ENCODE data around the gene PRDM7. TPM values are rescaled to one million over a fixed set of nuclear protein-coding genes. Genes with fewer than 3 reads are reported as not detected.

Gene PRDM7
- total and polyA plus RNA-seq, 9 of the 15 experiments (the other 6 are each of a cell fraction or from before 2014, with no cell fraction given), result not detected

DNA sequence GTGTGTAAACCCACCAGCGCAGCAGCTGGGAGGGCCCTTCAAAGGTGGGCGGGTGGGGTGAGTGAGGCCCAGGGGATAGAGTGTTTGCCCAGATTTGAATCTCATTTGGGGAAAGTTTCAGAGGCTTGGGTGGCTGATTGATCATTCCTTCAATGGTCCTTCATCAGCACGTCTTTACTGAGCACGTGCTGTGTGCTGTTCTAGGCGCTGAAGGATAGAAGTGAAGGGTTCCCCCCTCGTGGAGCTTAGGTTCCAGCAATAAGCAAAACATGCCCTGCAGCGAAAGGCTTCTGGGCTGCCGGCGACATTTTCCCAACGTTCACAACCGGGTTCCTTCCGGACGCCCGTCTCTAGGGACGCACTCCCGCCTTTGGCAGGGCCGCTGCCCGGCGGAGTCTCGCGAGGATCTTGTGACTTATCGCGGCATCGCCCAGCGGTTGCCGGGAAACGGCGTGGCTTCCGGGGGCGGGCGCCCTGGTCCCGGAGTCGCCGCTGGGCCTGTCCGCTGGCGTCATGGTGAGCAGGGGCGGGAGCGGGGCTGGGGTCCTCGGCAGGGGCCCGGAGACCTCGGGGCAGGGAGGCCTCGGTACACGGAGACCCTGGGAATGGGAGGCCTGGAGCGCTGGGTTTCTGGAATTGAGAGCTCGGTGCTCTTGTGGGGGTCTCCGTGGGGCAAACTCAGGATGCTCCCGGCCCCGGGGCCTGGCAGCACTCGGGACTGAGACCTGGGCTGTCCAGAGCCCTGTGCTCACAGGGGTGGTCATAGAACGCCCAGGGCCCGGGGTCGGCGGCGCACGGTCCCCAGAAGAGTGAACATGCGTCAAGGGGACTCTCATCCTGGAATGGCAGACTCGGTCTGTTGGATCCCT lies 54.7 kb downstream of the PRDM7 start (continued):
- TF ChIP-seq ATF1 (CRISPR knock-in tag; IDR thresholded peaks at IDR 0.05), result no peak
- peak; percentile 58 for TF ChIP-seq ATF1 (tag; IDR thresholded peaks at IDR 0.05)
- TF ChIP-seq DMBX1 (CRISPR knock-in tag; IDR thresholded peaks at IDR 0.05; ENCODE audit: borderline replicate concordance), result peak; percentile 77; the same call in 1 of the 2 replicates
- TF ChIP-seq DPF2 (IDR thresholded peaks at IDR 0.05), result no peak
- no peak for TF ChIP-seq NCOA2 (IDR thresholded peaks at IDR 0.05; ENCODE audit: partially characterized antibody in 2 of 2)
- no peak for TF ChIP-seq FOS (IDR thresholded peaks at IDR 0.05; ENCODE audit: extremely low read depth, insufficient read length)
- TF ChIP-seq, protein P1, sequence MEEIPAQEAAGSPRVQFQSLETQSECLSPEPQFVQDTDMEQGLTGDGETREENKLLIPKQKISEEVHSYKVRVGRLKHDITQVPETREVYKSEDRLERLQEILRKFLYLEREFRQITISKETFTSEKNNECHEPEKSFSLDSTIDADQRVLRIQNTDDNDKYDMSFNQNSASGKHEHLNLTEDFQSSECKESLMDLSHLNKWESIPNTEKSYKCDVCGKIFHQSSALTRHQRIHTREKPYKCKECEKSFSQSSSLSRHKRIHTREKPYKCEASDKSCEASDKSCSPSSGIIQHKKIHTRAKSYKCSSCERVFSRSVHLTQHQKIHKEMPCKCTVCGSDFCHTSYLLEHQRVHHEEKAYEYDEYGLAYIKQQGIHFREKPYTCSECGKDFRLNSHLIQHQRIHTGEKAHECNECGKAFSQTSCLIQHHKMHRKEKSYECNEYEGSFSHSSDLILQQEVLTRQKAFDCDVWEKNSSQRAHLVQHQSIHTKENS (CRISPR knock-in tag; IDR thresholded peaks at IDR 0.05), result no peak
- TF ChIP-seq NR4A1 (CRISPR knock-in tag; IDR thresholded peaks at IDR 0.05), result no peak
- 0 out of 2 replicates have a peak, but pooled peaks have one; percentile 62 for TF ChIP-seq NR4A1 (tag; IDR thresholded peaks at IDR 0.05)
- no peak for TF ChIP-seq ZNF695 (CRISPR knock-in tag; IDR thresholded peaks at IDR 0.05)
- no peak for TF ChIP-seq ZBED1 (IDR thresholded peaks at IDR 0.05)
- TF ChIP-seq DDX20 (tag; IDR thresholded peaks at IDR 0.05; ENCODE audit: low read depth), result no peak
- no peak for TF ChIP-seq ZBTB5 (IDR thresholded peaks at IDR 0.05)
- TF ChIP-seq MXI1 (IDR thresholded peaks at IDR 0.05; ENCODE audit: low read depth, low read length), result peak; percentile 92
- TF ChIP-seq SIRT6 (IDR thresholded peaks at IDR 0.05; ENCODE audit: low read depth, low read length), result no peak
- TF ChIP-seq CCNT2 (IDR thresholded peaks at IDR 0.05; ENCODE audit: borderline replicate concordance, extremely low read depth, insufficient read length, low read depth, low read length), result no peak
- no peak for TF ChIP-seq ZNF75A (CRISPR knock-in tag; IDR thresholded peaks at IDR 0.05)
- TF ChIP-seq ZNF699 (CRISPR knock-in tag; IDR thresholded peaks at IDR 0.05; ENCODE audit: insufficient replicate concordance), result no peak
- no peak for TF ChIP-seq ELK1 (CRISPR knock-in tag; IDR thresholded peaks at IDR 0.05)
- peak; percentile 88 for TF ChIP-seq GATA2 (CRISPR knock-in tag; IDR thresholded peaks at IDR 0.05)
- TF ChIP-seq ZNF740 (CRISPR knock-in tag; IDR thresholded peaks at IDR 0.05), result no peak
- TF ChIP-seq ZNF740 (tag; IDR thresholded peaks at IDR 0.05), result no peak
- TF ChIP-seq TBL1XR1 (IDR thresholded peaks at IDR 0.05; ENCODE audit: low read length in 2 of 2), result no peak; a peak in 1 of 4 replicates
- peak; percentile 83; the same call in 1 of the 2 replicates for TF ChIP-seq HDAC8 (tag; IDR thresholded peaks at IDR 0.05)
- TF ChIP-seq MCM7 (IDR thresholded peaks at IDR 0.05), result no peak

Measured in K562 (cell line).